ENCODE data around the gene SORBS1.
A peak's percentile ranks its signal among the peaks of the same experiment; 100 is the strongest.

DNA sequence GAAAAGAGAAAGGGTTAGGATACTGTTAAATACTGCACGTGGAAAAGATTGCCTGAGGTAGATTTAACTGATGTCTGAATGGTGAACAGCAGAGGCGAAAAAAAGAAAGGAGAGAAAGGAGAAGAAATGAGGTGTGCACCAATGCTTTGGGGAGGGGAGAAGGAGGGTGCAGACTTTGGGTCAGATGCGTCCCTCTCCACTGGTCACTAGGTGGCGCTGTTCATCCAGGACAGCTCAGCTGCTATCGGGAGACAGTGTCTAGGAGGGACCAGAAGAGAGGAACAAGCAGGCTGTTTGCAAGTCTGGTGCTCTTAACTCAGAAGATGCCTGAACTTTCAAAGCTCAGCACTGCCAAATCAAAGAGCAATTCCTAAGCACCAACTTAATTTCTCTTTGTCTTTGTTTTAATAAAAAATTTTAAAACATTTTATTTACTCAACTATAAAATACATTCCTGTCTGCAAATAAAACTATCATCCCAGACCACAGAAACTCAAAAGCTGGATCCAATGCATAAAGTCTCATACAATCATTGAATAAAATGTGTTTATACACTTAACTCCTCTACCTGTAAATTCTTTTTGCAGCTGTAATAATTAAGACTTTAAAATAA is 186.5 kb downstream of the SORBS1 start:
- TF ChIP-seq, protein P1, sequence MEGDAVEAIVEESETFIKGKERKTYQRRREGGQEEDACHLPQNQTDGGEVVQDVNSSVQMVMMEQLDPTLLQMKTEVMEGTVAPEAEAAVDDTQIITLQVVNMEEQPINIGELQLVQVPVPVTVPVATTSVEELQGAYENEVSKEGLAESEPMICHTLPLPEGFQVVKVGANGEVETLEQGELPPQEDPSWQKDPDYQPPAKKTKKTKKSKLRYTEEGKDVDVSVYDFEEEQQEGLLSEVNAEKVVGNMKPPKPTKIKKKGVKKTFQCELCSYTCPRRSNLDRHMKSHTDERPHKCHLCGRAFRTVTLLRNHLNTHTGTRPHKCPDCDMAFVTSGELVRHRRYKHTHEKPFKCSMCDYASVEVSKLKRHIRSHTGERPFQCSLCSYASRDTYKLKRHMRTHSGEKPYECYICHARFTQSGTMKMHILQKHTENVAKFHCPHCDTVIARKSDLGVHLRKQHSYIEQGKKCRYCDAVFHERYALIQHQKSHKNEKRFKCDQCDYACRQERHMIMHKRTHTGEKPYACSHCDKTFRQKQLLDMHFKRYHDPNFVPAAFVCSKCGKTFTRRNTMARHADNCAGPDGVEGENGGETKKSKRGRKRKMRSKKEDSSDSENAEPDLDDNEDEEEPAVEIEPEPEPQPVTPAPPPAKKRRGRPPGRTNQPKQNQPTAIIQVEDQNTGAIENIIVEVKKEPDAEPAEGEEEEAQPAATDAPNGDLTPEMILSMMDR (IDR thresholded peaks at IDR 0.05) = peak; percentile 99
- TF ChIP-seq, protein P2, sequence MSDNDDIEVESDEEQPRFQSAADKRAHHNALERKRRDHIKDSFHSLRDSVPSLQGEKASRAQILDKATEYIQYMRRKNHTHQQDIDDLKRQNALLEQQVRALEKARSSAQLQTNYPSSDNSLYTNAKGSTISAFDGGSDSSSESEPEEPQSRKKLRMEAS (CRISPR knock-in tag; IDR thresholded peaks at IDR 0.05) = no peak
- TF ChIP-seq NFYB (CRISPR knock-in tag; conservative IDR thresholded peaks at IDR 0.05; ENCODE audit: low read depth) = no peak
- TF ChIP-seq, protein P3, sequence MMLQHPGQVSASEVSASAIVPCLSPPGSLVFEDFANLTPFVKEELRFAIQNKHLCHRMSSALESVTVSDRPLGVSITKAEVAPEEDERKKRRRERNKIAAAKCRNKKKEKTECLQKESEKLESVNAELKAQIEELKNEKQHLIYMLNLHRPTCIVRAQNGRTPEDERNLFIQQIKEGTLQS (CRISPR knock-in tag; conservative IDR thresholded peaks at IDR 0.05) = no peak
- no peak for TF ChIP-seq NR3C1 (CRISPR knock-in tag; conservative IDR thresholded peaks at IDR 0.05; ENCODE audit: low read depth)
- no peak for TF ChIP-seq ZNF317 (CRISPR knock-in tag; IDR thresholded peaks at IDR 0.05; ENCODE audit: borderline replicate concordance, low read depth)
- TF ChIP-seq CREB1 (CRISPR knock-in tag; IDR thresholded peaks at IDR 0.05) = no peak
- TF ChIP-seq, protein P4, sequence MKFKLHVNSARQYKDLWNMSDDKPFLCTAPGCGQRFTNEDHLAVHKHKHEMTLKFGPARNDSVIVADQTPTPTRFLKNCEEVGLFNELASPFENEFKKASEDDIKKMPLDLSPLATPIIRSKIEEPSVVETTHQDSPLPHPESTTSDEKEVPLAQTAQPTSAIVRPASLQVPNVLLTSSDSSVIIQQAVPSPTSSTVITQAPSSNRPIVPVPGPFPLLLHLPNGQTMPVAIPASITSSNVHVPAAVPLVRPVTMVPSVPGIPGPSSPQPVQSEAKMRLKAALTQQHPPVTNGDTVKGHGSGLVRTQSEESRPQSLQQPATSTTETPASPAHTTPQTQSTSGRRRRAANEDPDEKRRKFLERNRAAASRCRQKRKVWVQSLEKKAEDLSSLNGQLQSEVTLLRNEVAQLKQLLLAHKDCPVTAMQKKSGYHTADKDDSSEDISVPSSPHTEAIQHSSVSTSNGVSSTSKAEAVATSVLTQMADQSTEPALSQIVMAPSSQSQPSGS (CRISPR knock-in tag; IDR thresholded peaks at IDR 0.05; ENCODE audit: borderline replicate concordance, low read depth) = no peak

Data from WTC11 (cell line).